Activated CD4-positive, alpha-beta T cell treated with anti-CD3 and anti-CD28 coated beads for 36 hours (primary cell): Measurements from ENCODE around the gene ATG12. TPM values are rescaled to one million over a fixed set of nuclear protein-coding genes. Genes with fewer than 3 reads are reported as not detected.
A peak's percentile ranks its signal among the peaks of the same experiment; 100 is the strongest.

Experiments used
- ATAC-seq: fragments of 200-7000 bp; cut with Tn5 transposase; one replicate; pipeline ENCODE4 v1.10.0; 2021; ENCODE audit warnings: mild to moderate bottlenecking, moderate library complexity
- CTCF ChIA-PET: fragments of 350-600 bp; sonication (Branson Sonifier 250); formaldehyde crosslinking; loops from one replicate; lab custom pipeline; 2021; ENCODE audit warnings: antibody characterized with exemption; lab: Charles Lee
- POLR2A ChIA-PET: fragments of 350-600 bp; sonication (Branson Sonifier 250); formaldehyde crosslinking; loops from one replicate; lab custom pipeline; 2021; ENCODE audit warnings: antibody characterized with exemption, inconsistent platforms; lab: Charles Lee
- DNase-seq: peaks from one replicate; pipeline ENCODE4 v3.0.0-alpha.2; 2020
- H3K27ac Mint-ChIP-seq: one replicate; pipeline ENCODE4 v1.8.0; 2021; ENCODE audit warnings: mixed read lengths
- H3K27me3 Mint-ChIP-seq: one replicate; pipeline ENCODE4 v1.8.0; 2021; ENCODE audit warnings: mixed read lengths
- H3K36me3 Mint-ChIP-seq: one replicate; pipeline ENCODE4 v1.8.0; 2021; ENCODE audit warnings: low read depth, mixed read lengths
- H3K4me1 Mint-ChIP-seq: one replicate; pipeline ENCODE4 v1.8.0; 2021; ENCODE audit warnings: mixed read lengths
- H3K4me3 Mint-ChIP-seq: one replicate; pipeline ENCODE4 v1.8.0; 2021; ENCODE audit warnings: mild to moderate bottlenecking, moderate library complexity, mixed read lengths
- H3K9me3 Mint-ChIP-seq: one replicate; pipeline ENCODE4 v1.8.0; 2021; ENCODE audit warnings: low read depth, mixed read lengths
- intact Hi-C, 2 experiments: fragments of 100-400 bp; cut with DNase I in 1 of 2; cut with micrococcal nuclease in 1 of 2; formaldehyde crosslinking; loops; one replicate each; pipeline versions ENCODE4 v1.14.2 to v1.15.1; 2022 to 2024; cut with DNase I, micrococcal nuclease
- total RNA-seq, 2 experiments: library from RNA; stranded (reverse); gene quantifications; one replicate each; pipeline ENCODE4 v1.2.3, GENCODE V29; 2021

ATG12 gene
- total RNA-seq, 2 experiments from 2014 or later = 44.8 to 45.0 TPM

- Mint-ChIP-seq H3K27ac (no peak overlapping the region), H3K36me3 (peaks cover 12% of the 10 kb centered on the region), H3K27me3 (no peaks in the 10 kb centered on the region), H3K9me3 (peaks cover 5% of the 10 kb centered on the region), H3K4me3 (no peak overlapping the region), H3K4me1 (peaks cover 22% of the 10 kb centered on the region)
- ChIA-PET CTCF (interaction anchor here (0.5 to 1.6 kb wide), 3 partner anchors 13 to 464 kb away, joined by 3 to 4 read pairs (median 3); no protein-coding TSS in a partner anchor), POLR2A (no interaction called here)
- ATAC-seq (no peak), DNase-seq (no peak)
- intact Hi-C loops = no loop called here
Measured at GRCh38 chr5:115858396-115858795, 17.0 kb upstream of the ATG12 start.

DNA sequence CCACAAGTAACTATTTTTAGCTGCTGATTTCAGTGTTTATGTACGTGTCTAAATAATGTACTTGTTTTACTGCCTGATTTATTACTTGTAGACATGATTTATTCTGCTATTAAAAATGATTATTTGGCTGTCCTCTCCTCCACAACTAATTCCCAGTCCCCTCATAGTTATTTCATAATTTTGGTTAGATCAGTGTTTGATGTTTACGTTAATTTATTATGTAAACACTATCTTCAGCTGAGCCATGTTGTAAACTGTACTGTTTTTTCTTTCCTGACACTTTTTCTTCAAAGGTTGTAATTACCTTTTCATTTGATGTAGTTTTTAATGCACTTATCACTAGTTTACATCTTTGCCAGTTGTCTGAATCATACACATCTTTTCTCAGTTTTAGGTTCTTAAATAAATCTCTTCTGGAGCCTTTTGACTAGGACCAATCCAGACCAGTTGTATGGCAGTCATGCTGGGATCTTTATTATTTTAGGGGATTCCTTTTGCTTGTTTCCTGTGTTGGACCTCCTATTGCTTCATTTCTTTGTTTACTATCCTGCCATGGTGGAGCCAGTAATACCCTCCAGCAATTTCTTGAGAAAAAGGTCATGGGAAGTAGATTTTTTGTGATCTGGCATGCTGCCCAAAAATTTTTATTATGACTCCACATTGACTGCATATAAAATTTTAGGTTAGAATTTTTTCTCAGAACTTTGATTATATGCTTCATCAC, 16.4 kb upstream of the ATG12 start:
- ATAC-seq = peak; percentile 44

DNA sequence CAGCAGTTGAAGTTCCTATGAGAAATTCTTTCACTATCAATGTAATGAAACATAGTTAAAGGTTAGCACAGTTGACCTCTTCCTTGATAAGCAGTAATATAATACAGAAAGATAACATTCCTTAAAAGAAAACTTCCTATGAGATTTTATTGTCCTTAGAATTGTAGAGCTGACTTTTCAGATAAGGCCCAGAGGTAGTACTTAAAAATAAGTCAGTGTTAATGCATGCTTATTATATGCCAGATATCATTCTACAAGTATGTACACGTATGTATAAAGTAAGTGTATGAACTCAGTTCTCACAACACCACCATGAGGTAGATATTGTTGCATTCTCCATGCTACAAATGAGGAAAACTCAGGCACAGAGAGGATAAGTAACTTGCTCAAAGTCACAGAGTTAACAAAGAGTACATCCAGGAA, 15.7 kb upstream of the ATG12 start:
- no peak overlapping the region for H3K4me3 Mint-ChIP-seq
- H3K36me3 Mint-ChIP-seq = peaks cover 17% of the 10 kb centered on the region
- no peak for DNase-seq
- ChIA-PET POLR2A (no interaction called here), CTCF (no interaction called here)
- peaks cover 26% of the 10 kb centered on the region for H3K4me1 Mint-ChIP-seq
- H3K27me3 Mint-ChIP-seq = no peaks in the 10 kb centered on the region
- ATAC-seq = no peak
- no peak overlapping the region for H3K27ac Mint-ChIP-seq
- peaks cover 8% of the 10 kb centered on the region for H3K9me3 Mint-ChIP-seq
- intact Hi-C loops = no loop called here

More for the DNA sequence above, 16.4 kb upstream of the ATG12 start:
- no peak overlapping the region for H3K4me3 Mint-ChIP-seq
- peaks cover 15% of the 10 kb centered on the region for H3K36me3 Mint-ChIP-seq
- ChIA-PET CTCF (no interaction called here), POLR2A (no interaction called here)
- no peak for DNase-seq
- H3K4me1 Mint-ChIP-seq = peaks cover 22% of the 10 kb centered on the region
- intact Hi-C loops = no loop called here
- no peaks in the 10 kb centered on the region for H3K27me3 Mint-ChIP-seq
- no peak overlapping the region for H3K27ac Mint-ChIP-seq
- peaks cover 8% of the 10 kb centered on the region for H3K9me3 Mint-ChIP-seq

- POLR2A ChIA-PET = no interaction called here
- ATAC-seq (no peak), DNase-seq (no peak)
- Mint-ChIP-seq H3K4me3 (no peak overlapping the region), H3K9me3 (peaks cover 8% of the 10 kb centered on the region), H3K27ac (no peak overlapping the region), H3K36me3 (peaks cover 14% of the 10 kb centered on the region), H3K4me1 (peaks cover 35% of the 10 kb centered on the region), H3K27me3 (no peaks in the 10 kb centered on the region)
- intact Hi-C loops = no loop called here
- CTCF ChIA-PET = interaction anchor here (0.5 to 1.2 kb wide), 4 partner anchors 14 to 1184 kb away, joined by 3 to 6 read pairs (median 3); no protein-coding TSS in a partner anchor
Measured at GRCh38 chr5:115855959-115856358, 14.6 kb upstream of the ATG12 start.

DNA sequence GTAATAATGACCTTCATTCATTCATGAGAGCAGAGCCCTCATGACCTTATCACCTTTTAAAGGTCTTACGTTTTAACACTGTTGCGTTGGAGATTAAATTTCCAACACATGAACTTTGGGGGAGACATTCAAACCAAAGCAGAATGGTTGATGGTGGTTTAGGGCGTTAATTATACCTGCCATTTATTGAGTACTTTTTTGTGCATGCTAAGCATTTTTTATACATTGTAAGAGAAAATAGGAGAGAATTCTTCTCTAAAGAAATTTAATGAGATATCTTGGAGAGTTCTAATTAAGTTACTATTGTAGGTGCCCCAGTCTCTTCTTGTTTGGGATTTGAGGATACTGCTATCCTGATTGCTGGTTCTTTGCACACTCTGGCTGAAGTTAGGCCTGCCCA, 12.8 kb upstream of the ATG12 start:
- CTCF ChIA-PET = no interaction called here

GRCh38 chr5:115850744-115851416, 9.5 kb upstream of the ATG12 start:
- intact Hi-C loops = no loop called here
- Mint-ChIP-seq H3K36me3 (peaks cover 14% of the 10 kb centered on the region), H3K4me3 (no peak overlapping the region), H3K4me1 (peaks cover 29% of the 10 kb centered on the region), H3K9me3 (peaks cover 8% of the 10 kb centered on the region), H3K27ac (no peak overlapping the region), H3K27me3 (no peaks in the 10 kb centered on the region)
- ChIA-PET CTCF (interaction anchor here (0.6 kb wide), 1 partner anchor 210 kb away, joined by 3 read pairs; no protein-coding TSS in a partner anchor), POLR2A (no interaction called here)
- ATAC-seq = no peak
- no peak for DNase-seq

More for the DNA sequence above, 12.8 kb upstream of the ATG12 start:
- POLR2A ChIA-PET = no interaction called here
- no peak for DNase-seq
- ATAC-seq = no peak
- H3K9me3 Mint-ChIP-seq = peaks cover 8% of the 10 kb centered on the region
- no peak overlapping the region for H3K27ac Mint-ChIP-seq
- H3K4me1 Mint-ChIP-seq = peaks cover 45% of the 10 kb centered on the region
- intact Hi-C loops = no loop called here
- H3K36me3 Mint-ChIP-seq = peaks cover 14% of the 10 kb centered on the region
- H3K4me3 Mint-ChIP-seq = no peak overlapping the region
- H3K27me3 Mint-ChIP-seq = no peaks in the 10 kb centered on the region

DNA sequence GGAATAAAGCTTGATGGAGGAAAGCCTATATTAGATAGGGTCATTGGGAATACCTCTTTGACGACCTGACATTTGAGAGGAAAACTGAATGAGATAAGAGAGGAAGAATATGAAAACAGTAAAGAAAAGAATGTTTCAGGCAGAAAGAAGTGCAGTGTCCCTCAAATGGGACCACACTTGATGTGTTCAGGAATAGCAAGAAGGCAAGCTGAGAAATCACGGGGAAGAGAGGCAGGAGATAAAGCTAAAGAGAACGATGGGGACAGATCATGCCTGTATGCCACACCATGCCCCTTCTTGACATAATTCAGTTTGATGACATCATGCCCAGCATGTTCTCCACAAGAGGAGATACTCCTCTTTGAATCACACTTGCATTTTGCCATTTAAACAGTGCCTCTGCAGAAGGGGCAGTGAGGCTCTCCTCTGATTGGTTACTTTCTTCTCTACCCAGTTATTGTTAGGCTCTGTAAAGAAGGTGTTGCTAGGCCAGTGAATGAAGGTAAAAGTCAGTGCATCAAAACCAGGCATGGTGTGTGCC, 8.0 kb upstream of the ATG12 start:
- ATAC-seq = peak; percentile 51
- CTCF ChIA-PET = no interaction called here

DNA sequence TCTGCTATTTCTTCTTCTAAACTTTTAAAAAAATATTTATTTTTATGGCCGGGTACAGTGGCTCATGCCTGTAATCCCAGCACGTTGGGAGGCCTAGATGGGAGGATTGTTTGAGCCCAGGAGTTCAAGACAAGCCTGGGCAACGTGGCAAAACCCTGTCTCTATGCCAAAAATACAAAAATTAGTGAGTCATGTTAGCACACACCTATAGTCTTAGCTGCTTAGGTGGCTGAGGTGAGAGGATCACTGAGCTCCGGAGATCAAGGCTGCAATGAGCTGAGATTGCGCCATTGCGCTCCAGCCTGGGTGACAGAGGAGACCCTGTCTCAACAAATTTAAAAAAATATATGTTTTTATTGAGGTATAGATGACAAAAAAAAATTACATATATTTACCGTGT, 5.9 kb upstream of the ATG12 start:
- no peak for DNase-seq
- POLR2A ChIA-PET = no interaction called here
- no peaks in the 10 kb centered on the region for H3K9me3 Mint-ChIP-seq
- CTCF ChIA-PET = no interaction called here
- no peaks in the 10 kb centered on the region for H3K27me3 Mint-ChIP-seq
- intact Hi-C loops = no loop called here
- no peak for ATAC-seq
- H3K36me3 Mint-ChIP-seq = no peaks in the 10 kb centered on the region
- H3K4me1 Mint-ChIP-seq = peaks cover 49% of the 10 kb centered on the region
- no peak overlapping the region for H3K27ac Mint-ChIP-seq
- H3K4me3 Mint-ChIP-seq = no peak overlapping the region

More for the DNA sequence above, 8.0 kb upstream of the ATG12 start:
- H3K4me1 Mint-ChIP-seq = peaks cover 37% of the 10 kb centered on the region
- no peak for DNase-seq
- H3K27ac Mint-ChIP-seq = no peak overlapping the region
- H3K9me3 Mint-ChIP-seq = peaks cover 8% of the 10 kb centered on the region
- intact Hi-C loops = no loop called here
- H3K36me3 Mint-ChIP-seq = peaks cover 12% of the 10 kb centered on the region
- H3K4me3 Mint-ChIP-seq = no peak overlapping the region
- POLR2A ChIA-PET = no interaction called here
- H3K27me3 Mint-ChIP-seq = no peaks in the 10 kb centered on the region

DNA sequence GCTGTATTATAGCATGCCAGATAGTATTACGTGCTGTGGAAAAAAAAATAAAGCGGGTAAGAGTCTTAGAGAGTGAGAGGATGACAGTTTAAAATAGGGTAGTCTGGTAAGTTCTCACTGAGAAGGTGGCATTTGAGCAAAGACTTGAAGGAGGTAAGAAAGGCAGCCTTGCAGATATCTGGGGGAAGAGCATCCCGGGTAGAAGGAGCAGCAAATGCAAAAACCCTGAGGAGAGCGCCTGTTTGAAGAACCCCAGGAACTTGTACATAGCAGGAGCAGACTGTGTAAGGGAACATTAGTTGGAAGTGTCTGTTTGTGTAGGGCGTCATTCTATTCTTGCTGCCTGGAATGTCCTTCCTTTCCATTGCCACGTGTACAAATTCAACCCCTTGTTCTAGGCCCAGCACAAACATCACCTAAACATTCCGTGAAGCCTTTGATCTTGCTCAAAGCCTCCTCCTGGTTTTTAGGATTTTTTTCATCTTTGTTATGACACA, 3.0 kb upstream of the ATG12 start:
- Mint-ChIP-seq H3K27me3 (no peaks in the 10 kb centered on the region), H3K9me3 (no peaks in the 10 kb centered on the region), H3K4me1 (peaks cover 37% of the 10 kb centered on the region), H3K36me3 (peaks cover 3% of the 10 kb centered on the region), H3K4me3 (no peak overlapping the region), H3K27ac (no peak overlapping the region)
- ChIA-PET CTCF (interaction anchor here (0.7 kb wide), 2 partner anchors 9 to 210 kb away, joined by 3 read pairs; no protein-coding TSS in a partner anchor), POLR2A (no interaction called here)
- DNase-seq = no peak
- no peak for ATAC-seq
- intact Hi-C loops = loop anchor here in 1 of 2 experiments (5.0 kb wide), 1 partner anchor 223 kb away; no protein-coding TSS in a partner anchor

- peaks cover 3% of the 10 kb centered on the region for H3K36me3 Mint-ChIP-seq
- H3K27me3 Mint-ChIP-seq = no peaks in the 10 kb centered on the region
- ChIA-PET POLR2A (interaction anchor here (0.7 kb wide), 1 partner anchor 208 kb away, joined by 3 read pairs; no protein-coding TSS in a partner anchor), CTCF (interaction anchor here (1.3 to 1.4 kb wide), 2 partner anchors 8 to 242 kb away, joined by 3 read pairs; no protein-coding TSS in a partner anchor)
- intact Hi-C loops = loop anchor here in 1 of 2 experiments (5.0 kb wide), 1 partner anchor 224 kb away; no protein-coding TSS in a partner anchor
- peak overlapping the region; percentile 93 for H3K4me3 Mint-ChIP-seq
- DNase-seq (no peak), ATAC-seq (no peak)
- peaks cover 40% of the 10 kb centered on the region for H3K4me1 Mint-ChIP-seq
- no peaks in the 10 kb centered on the region for H3K9me3 Mint-ChIP-seq
- H3K27ac Mint-ChIP-seq = no peak overlapping the region
Measured at GRCh38 chr5:115843444-115844130, 2.2 kb upstream of the ATG12 start.
